AG08395 (cell line): Measurements from ENCODE around the gene FGG.

Experiments
- DNase-seq: peaks from one replicate; pipeline ENCODE4 v3.0.0; 2012; ENCODE audit warnings: mixed read lengths, low spot score

FGG gene

GRCh38 chr4:154612472-154613414, at the start of gene FGG:
TSS of gene FGG (minus strand) at chr4:154612656. CDS start at chr4:154612609, 47 bp downstream.
- no peak for DNase-seq

DNA sequence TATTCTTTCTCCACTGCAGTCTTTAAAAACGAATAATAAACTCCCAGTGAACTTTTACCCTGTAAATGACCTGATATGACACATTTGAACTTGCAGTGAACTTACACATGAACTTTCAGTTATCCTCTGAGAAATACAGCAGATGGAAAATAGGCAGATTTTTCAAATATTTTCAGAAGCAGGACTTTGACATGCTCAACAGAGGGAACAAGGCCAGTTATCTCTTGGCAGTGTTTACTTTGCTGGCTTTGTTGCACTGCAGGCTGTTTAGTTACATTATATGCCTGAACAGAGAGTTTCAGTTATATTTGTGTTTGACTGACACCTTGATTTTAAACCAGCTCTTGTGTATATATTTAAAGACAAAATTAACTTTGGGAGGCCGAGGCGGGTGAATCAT, 47.6 kb upstream of the FGG start:
- no peak for DNase-seq

DNA sequence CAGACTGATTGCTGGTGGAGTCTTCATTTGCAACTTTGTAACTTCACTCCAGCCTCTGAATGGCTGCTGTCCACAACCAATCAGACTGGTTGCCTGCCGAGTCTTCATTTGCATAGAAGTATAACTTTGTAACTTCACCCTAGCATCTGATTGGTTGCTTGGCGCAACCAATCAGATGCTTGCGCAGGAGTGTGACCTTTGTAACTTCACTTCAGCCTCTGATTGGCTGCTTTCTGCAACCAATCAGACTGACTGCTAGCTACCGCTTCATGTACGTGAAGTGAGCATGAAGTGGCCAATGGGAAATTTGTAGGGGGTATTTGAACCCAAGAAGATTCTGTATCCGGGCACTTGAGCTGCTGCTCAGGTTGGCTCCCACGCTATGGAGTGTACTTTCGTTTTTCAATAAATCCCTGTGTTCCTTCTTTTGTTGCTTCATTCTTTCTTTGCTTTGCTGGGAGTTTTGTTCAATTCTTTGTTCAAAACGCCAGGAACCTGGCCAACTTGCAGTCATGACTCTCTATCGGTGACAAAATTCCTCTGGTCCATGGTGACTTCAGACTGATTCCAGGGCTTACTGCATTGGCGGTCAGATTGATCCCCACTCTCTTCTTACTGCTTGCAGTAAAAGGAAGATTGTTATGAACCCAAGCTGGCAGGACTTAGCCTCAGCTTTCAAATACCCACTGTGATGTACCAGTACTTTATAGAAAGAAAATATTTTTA, 46.4 kb upstream of the FGG start:
- no peak for DNase-seq

DNA sequence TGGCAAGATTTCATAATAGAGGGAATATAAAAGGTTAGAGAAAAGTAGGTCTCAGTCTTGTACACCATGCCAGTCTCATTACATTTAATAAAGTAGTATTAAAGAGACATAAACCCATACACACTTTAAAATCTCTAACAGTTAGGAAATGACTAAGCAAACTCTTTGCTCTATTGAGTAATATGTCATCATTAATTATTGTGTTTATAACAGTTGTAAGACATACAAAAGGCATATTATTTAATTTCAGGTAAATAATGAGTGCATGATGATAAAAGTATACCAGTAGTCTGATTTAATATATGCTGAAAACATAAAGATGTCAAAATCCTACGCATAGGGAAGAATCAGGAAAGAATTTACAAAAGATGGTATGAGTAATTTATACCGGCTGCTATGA, 31.0 kb upstream of the FGG start:
- no peak for DNase-seq

DNA sequence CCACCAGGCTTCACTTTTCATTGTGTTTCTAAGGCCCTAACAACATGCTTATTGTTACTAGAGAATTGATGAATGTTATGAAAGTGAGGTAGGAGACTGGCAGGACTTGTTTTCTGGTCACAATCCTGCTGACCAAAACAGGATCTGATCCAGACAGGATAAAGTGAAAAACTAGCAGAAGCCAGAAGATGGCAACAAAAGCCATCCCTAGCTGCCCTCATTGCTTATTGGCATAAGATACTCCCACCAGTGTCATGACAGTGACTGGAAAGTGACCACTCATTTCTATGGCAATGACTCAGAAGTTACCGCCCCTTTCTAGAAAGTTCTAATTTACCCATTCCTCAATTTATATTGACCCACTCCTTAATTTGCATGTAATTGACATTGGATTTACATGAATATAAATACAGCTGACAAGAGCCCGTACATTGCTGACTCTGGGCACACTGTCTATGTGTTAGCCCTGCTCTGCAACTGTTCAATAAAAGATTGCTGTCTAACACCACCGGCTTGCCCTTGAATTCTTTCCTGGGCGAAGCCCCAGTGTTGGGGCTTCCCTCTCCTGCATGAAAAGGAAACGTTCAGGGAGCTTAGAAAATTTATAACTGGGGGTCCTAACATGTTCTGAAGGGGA, 30.0 kb upstream of the FGG start:
- no peak for DNase-seq

GRCh38 chr4:154640999-154641398, 28.5 kb upstream of the FGG start:
- DNase-seq, result no peak

- DNase-seq, result no peak
These were observed 21.6 kb upstream of the FGG start for GRCh38 chr4:154634058-154634457.

DNA sequence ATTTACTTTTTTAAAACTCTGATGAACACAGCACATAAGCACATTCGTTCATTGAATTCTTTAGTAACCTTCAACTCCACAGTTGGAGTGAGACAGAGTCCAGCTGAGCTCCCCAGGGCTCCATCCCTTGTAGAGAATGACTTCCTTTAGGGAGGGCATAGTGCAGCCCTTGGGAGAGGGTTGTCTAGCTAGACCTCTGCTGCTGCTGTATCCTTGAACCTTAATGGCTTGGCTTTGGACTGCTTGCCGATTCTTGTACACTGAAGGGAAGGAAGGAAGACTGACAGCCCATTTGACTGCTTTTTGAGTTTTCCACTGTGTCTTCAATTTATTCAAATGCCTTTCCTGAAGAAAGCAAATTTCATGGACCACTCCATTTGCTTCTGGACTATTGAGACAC, 19.4 kb upstream of the FGG start:
- no peak for DNase-seq

GRCh38 chr4:154630324-154630723, 17.9 kb upstream of the FGG start:
- no peak for DNase-seq

DNA sequence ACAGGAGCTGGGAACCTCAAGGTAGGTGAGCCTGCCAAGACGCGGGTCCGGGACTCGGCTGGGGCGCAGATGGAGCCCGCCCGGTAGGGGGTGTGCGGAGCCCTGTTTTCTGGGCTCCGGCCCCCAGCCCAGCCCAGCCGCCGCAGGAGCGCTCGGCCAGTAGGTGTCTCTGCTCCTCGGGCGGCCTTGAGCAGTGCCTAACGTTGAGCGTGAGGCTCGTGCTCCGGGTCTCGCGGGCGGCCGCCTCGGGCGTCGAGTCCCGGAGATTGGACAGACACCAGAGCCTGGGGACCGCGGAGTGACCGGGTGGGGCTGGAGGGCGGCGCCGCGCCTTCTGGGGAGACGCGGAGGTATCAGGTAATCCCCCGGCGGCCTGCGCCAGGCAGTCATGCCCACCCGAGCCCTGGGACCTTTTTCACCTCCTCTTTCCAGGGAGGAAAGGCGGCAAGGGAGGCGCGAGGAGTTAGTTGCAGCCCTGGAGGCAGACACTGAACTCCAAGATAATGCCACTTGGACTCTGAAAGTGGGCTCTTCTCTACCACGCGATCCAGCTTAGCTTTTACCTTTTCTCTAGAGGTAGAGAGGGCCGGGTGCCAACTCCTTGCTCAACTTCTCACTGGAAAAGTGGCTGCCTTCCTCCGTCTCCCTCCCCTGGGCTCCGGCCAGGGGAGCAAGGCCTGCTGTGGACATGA, 14.5 kb upstream of the FGG start:
- DNase-seq, result peak; percentile 11

DNA sequence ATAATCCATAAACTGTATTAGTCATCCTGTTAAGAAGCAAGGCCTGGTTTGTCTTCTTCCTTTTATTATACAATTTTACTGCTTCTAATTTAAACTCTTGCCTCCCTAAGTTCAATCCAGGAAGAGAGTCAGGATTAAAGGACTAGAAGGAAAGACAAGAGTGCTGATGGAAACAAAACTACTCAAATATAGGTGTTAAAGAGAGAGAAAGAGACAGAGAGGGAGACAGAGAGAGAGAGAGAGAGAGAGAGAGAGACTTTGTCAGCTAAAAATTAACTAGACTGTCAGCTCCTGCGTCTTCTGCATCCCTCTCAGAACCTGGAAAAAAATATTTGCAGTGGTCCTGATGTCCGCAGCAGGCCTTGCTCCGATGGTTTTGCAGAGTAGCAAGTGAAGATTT, 13.5 kb upstream of the FGG start:
- no peak for DNase-seq

- DNase-seq, result no peak
These were observed 11.5 kb upstream of the FGG start for GRCh38 chr4:154623995-154624394.

- DNase-seq, result no peak
These were observed 11.0 kb upstream of the FGG start for GRCh38 chr4:154623436-154623835.

DNA sequence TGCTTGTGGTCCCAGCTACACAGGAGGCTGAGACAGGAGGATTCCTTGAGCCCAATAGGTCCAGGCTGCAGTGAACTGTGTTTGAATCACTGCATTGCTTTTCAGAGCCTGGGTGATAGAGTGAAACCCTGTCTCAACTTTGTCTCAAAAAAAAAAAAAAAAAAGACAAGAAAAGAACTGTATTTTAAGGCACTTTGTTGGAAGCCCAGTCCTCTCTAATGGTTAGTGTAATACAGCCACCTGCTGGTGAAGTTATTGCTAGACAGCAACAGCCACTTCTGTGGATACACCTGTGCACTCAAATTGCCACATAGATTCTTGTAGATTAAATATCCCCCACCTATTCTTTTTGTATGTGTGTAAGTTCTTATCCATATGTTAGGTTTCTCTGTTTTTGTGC, 10.1 kb upstream of the FGG start:
- DNase-seq, result peak; percentile 29

DNA sequence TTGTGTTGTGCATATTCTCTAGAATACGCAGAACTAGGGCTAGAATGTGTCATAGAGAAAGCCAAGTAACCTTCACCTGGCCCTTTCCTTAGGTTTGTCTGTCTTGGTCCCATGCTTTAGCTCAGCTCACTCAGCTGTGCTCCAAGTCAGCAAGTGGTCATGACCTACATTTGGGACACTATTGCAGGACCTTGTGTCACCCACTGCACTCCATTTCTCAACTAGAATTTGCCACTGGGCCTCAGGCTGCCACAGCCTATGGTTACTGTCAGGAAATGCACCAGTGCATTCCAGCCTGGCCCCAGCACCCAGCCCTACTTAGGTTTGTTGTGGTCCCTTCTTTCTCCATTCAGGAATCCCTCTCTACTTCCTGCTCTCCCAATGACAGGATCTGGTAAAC, 7.7 kb upstream of the FGG start:
- no peak for DNase-seq

DNA sequence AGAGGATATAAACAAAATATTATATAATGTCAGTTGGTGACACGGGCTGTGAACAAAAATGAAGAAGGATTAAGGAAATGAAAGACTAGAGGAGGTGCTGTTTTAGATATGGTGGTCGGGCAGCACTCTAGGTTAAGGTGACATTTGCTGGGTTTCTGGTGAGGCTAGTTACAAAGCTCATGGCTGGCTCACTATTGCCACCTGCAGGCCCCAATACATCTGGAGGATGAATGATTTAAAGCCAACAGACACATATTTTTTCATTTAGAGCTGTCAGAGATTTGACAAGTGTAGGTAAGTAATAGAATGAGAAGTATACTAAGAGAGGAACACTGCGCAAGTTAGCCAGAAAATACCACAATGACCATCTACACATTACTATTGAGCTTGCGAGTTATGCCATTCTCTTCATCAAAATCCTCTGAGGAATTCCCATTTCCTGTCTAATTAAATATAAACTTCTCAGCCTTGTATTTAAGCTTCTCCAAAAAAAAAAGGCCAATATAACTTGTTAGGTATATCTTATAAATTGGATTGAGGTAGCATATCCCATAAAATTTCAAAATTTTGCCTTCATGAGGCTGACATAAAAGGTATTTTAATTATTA, 6.4 kb upstream of the FGG start:
- peak; percentile 36 for DNase-seq

GRCh38 chr4:154617820-154618317, 5.4 kb upstream of the FGG start:
- DNase-seq, result no peak

DNA sequence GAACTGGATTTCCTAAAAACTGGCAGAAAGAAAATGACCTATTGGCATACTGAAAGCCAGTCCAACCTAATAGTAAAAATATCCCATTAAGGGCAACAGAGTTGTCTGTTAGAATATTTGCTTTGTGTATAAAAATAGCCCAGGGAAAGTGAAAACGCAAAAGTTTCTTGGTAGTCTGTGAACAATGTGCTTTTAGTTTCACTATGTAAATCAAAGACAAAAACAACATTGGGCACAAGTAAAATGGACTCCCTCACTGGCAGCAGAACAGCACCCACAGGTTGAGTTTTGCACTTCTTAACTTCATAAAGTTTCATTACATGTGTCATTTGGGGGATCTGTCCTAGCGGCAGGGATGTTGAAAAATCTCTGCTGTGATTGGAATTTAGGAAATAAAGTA, 4.3 kb upstream of the FGG start:
- no peak for DNase-seq

- DNase-seq, result no peak
These were observed 3.8 kb upstream of the FGG start for GRCh38 chr4:154616287-154616686.

- DNase-seq, result no peak
These were observed 2.8 kb upstream of the FGG start for GRCh38 chr4:154615211-154615610.

DNA sequence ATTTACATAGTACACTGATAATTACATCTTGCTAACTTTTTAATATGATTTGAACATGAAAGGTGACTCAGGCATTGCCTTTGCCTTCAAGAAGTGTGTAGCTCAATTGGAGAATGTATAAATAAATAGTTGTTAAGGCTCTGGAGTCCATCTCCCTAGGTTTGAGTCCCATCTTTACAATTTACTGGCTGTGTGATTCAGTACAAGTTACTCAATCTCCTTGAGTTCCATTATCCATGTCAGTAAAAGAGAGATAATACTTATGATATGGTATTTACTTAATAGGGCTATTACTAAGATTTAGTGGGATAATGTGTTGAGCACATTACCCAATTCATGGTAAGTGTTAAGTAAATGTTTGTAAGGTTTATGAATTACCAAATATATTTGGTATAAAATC, 1.9 kb upstream of the FGG start:
- no peak for DNase-seq

GRCh38 chr4:154611833-154612232, 623 bp downstream of the FGG start:
- no peak for DNase-seq
